Peyer's patch (tissue), 4 donors: ENCODE results near the gene ONECUT3. TPM values are rescaled to one million over a fixed set of nuclear protein-coding genes. Genes with fewer than 3 reads are reported as not detected.

Experiments
- DNase-seq, 3 donors: peaks; one replicate each; pipeline ENCODE4 v3.0.0-alpha.2; 2017 to 2019
- H3K27ac ChIP-seq, 4 donors: fragments of 200-600 bp; sonication (generic); one replicate each; pipeline ENCODE4 v1.5.1; 2016 to 2019
- H3K27me3 ChIP-seq, 2 donors: fragments of 200-600 bp; sonication (generic); one replicate each; pipeline ENCODE4 v1.5.1; 2019
- H3K36me3 ChIP-seq, 3 donors: fragments of 200-600 bp; sonication (generic); one replicate each; pipeline ENCODE4 v1.5.1; 2016 to 2019
- H3K4me1 ChIP-seq, 4 donors: fragments of 200-600 bp; sonication (generic); one replicate each; pipeline ENCODE4 v1.5.1; 2016 to 2019
- H3K4me3 ChIP-seq, 4 donors: fragments of 200-600 bp; sonication (generic); 1 replicate in 3 of 4; 2 replicates in 1 of 4; pipeline ENCODE4 v1.5.1; 2016 to 2019; ENCODE audit warnings: mild to moderate bottlenecking in 1 of 4
- H3K9me3 ChIP-seq, 4 donors: fragments of 200-600 bp; sonication (generic); one replicate each; pipeline ENCODE4 v1.5.1; 2016 to 2019; ENCODE audit warnings: mild to moderate bottlenecking in 1 of 4
- CTCF ChIP-seq, 6 experiments: fragments of 450-650 bp in 4 of 6; fragments of 200-600 bp in 2 of 6; sonication (generic) in 1 of 6; IDR thresholded peaks; one replicate each; pipeline ENCODE4 v1.5.1; 2017 to 2019; ENCODE audit warnings: antibody characterized with exemption in 6 of 6, mild to moderate bottlenecking in 3 of 6, moderate library complexity in 1 of 6
- POLR2A ChIP-seq, 2 donors: fragments of 450-650 bp; IDR thresholded peaks; one replicate each; pipeline ENCODE4 v1.5.1; 2017; ENCODE audit warnings: antibody characterized with exemption in 2 of 2, mild to moderate bottlenecking in 2 of 2, moderate library complexity in 2 of 2
- total RNA-seq, 4 donors: library from RNA; depleted of rRNA; stranded (reverse); fragments of >200 nt; gene quantifications; one replicate each; pipeline ENCODE4 v1.1.0, GENCODE V29; 2016

ONECUT3 gene
- total RNA-seq, 4 donors from 2014 or later, result 0.27 to 0.28 TPM; not detected in 2

GRCh38 chr19:1748115-1748872 is 5.0 kb upstream of the ONECUT3 start:
- DNase-seq, result peak; percentile 50 to 70 (median 68)
- TF ChIP-seq CTCF (IDR thresholded peaks at IDR 0.05) (no peak), POLR2A (IDR thresholded peaks at IDR 0.05) (no peak)
- peaks cover 8 to 42% (median 24%) of the 10 kb centered on the region in 4 donors for H3K4me1 ChIP-seq
- H3K4me3 ChIP-seq, result peak overlapping the region in 3 of 4 donors; percentile 22 to 23 (median 23)
- H3K36me3 ChIP-seq, result no peaks in the 10 kb centered on the region
- no peak overlapping the region for H3K27ac ChIP-seq
- H3K27me3 ChIP-seq, result peaks cover 0 to 81% of the 10 kb centered on the region in 2 donors
- no peaks in the 10 kb centered on the region for H3K9me3 ChIP-seq

- no peak for DNase-seq
- Histone ChIP-seq H3K4me3 (peak overlapping the region in 1 of 4 donors; percentile 23), H3K9me3 (no peaks in the 10 kb centered on the region), H3K27ac (no peak overlapping the region), H3K4me1 (peaks cover 8 to 42% (median 25%) of the 10 kb centered on the region in 4 donors), H3K36me3 (no peaks in the 10 kb centered on the region), H3K27me3 (peaks cover 0 to 81% of the 10 kb centered on the region in 2 donors)
- TF ChIP-seq POLR2A (IDR thresholded peaks at IDR 0.05) (no peak), CTCF (IDR thresholded peaks at IDR 0.05) (no peak)
These were observed 4.4 kb upstream of the ONECUT3 start for GRCh38 chr19:1748873-1749341.

GRCh38 chr19:1749373-1750342 is 3.6 kb upstream of the ONECUT3 start:
- Histone ChIP-seq H3K27me3 (peaks cover 0 to 80% of the 10 kb centered on the region in 2 donors), H3K36me3 (no peaks in the 10 kb centered on the region), H3K4me1 (peaks cover 8 to 42% (median 25%) of the 10 kb centered on the region in 4 donors), H3K9me3 (no peaks in the 10 kb centered on the region), H3K27ac (no peak overlapping the region), H3K4me3 (peak overlapping the region in 1 of 4 donors; percentile 13)
- TF ChIP-seq POLR2A (IDR thresholded peaks at IDR 0.05), result no peak
- no peak for TF ChIP-seq CTCF (IDR thresholded peaks at IDR 0.05)
- DNase-seq, result no peak

- H3K9me3 ChIP-seq, result no peaks in the 10 kb centered on the region
- H3K36me3 ChIP-seq, result no peaks in the 10 kb centered on the region
- no peak for TF ChIP-seq CTCF (IDR thresholded peaks at IDR 0.05)
- no peak for TF ChIP-seq POLR2A (IDR thresholded peaks at IDR 0.05)
- H3K27me3 ChIP-seq, result peaks cover 0 to 80% of the 10 kb centered on the region in 2 donors
- no peak overlapping the region for H3K27ac ChIP-seq
- DNase-seq, result no peak
- no peak overlapping the region for H3K4me3 ChIP-seq
- H3K4me1 ChIP-seq, result peaks cover 8 to 38% (median 25%) of the 10 kb centered on the region in 4 donors
These were observed 2.8 kb upstream of the ONECUT3 start for GRCh38 chr19:1750343-1751021.
